T47D (cell line): ENCODE data around the gene SIM2.

Source experiments
- DNase-seq, 2 experiments: peaks; one replicate each; pipeline versions ENCODE4 v3.0.0 to v3.0.0-alpha.2; 2011 to 2012; ENCODE audit warnings: low read depth in 1 of 2, low spot score in 1 of 2
- JUND ChIP-seq: IDR thresholded peaks from 2 replicates; pipeline ENCODE4 v1.6.1; 2012; ENCODE audit warnings: low read depth
- in situ Hi-C: cut with HindIII; loops from 2 replicates; pipeline ENCODE4 v1.10.0; 2016; ENCODE audit warnings: low sequenced_read_pairs, low pct_unique_long_range_greater_than_20kb

The SIM2 gene

GRCh38 chr21:36730291-36731281, 31.7 kb downstream of the SIM2 start:
- no peak for TF ChIP-seq JUND
- in situ Hi-C loops, result no loop called here
- no peak for DNase-seq

DNA sequence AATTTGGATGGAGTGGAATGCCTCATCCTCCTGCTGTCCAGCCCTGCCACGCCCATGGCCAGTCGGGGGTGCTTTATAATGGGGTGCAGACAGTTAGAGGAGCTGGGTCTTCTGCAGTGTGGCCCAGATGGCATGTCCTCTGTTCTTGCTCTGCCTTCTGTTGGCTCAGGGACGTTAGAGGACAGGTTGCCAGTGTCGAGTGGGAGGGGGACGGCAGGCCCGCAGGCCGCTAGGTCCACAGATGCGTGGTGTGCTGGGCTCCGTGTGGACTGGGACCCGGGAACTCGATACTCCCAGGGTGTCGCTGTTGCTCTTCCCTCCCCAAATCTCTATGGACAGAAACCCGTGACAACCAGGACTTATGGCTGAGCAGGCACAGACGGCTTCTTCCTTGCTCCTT, 33.3 kb downstream of the SIM2 start:
- TF ChIP-seq JUND, result no peak
- no peak for DNase-seq
- in situ Hi-C loops, result no loop called here

GRCh38 chr21:36732761-36733160, 33.8 kb downstream of the SIM2 start:
- no peak for DNase-seq
- TF ChIP-seq JUND, result no peak
- in situ Hi-C loops, result no loop called here

DNA sequence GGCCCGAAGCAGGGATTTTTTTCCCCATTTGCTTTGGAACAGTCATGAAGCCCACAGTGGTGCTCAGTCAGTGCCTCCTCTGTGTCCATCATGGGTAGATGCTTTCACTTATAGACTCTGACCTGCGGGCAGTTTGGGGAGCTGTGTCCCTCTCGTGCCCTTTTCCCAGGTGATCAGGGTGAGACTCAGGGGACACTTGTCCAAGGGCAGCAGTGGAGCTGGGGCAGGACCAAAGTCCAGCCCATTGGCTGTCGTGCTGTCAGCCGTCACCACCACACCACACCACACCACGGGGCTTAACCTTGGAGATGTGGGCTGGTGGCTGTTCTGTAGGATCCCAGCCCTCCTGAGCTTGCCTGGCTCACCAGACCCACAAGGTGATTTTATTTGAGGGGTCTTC, 34.9 kb downstream of the SIM2 start:
- in situ Hi-C loops, result no loop called here
- no peak for DNase-seq
- TF ChIP-seq JUND, result no peak

- no peak for TF ChIP-seq JUND
- no peak for DNase-seq
- in situ Hi-C loops, result no loop called here
Measured at GRCh38 chr21:36734367-36735200, 35.7 kb downstream of the SIM2 start.

- in situ Hi-C loops, result no loop called here
- DNase-seq, result no peak
- TF ChIP-seq JUND, result no peak
Measured at GRCh38 chr21:36735201-36735515, 36.2 kb downstream of the SIM2 start.

GRCh38 chr21:36735724-36736320, 36.9 kb downstream of the SIM2 start:
- in situ Hi-C loops, result no loop called here
- no peak for TF ChIP-seq JUND
- no peak for DNase-seq

- DNase-seq, result no peak
- in situ Hi-C loops, result no loop called here
- no peak for TF ChIP-seq JUND
Measured at GRCh38 chr21:36738489-36739126, 39.7 kb downstream of the SIM2 start.

- in situ Hi-C loops, result no loop called here
- no peak for DNase-seq
- TF ChIP-seq JUND, result no peak
Measured at GRCh38 chr21:36741506-36741905, 42.6 kb downstream of the SIM2 start.

DNA sequence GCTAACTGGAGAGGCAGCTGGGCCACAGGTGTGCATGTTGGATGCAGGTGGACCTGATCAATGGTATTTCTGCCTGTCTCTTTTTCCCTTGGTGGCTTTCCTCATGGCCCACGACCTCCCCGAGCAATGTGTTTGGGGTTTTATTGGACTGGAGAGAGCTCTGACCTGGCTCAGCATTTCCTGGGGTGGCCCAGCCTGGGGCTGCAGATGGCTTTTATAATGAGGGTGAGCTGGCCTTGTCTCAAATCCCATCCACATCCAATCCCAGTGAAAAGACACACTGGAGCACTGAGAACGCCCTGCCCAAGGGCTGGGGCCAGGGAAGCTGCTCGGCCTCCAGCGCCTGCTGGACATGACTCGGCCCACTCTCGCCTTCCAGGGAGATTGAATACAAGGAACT, 44.1 kb downstream of the SIM2 start:
- no peak for TF ChIP-seq JUND
- in situ Hi-C loops, result no loop called here
- no peak for DNase-seq

DNA sequence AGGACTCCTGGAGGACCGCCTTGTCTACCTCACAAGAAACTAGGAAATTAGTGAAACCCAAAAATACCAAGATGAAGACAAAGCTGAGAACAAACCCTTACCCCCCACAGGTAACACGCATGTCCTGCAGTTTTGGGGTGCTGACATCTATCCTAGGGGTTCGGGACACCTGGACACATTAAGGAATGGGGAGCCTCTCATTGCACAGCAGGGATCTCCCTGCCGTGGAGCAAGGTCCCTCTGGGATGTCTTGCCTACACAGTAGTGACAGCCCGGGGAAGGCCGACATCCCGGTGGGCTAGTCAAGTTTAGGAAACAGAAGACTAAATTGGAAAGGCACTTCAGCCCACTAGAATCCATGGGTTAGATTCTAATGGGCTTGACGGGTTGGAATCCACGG, 44.5 kb downstream of the SIM2 start:
- DNase-seq, result no peak
- in situ Hi-C loops, result no loop called here
- TF ChIP-seq JUND, result no peak

GRCh38 chr21:36744190-36744559, 45.3 kb downstream of the SIM2 start:
- DNase-seq, result no peak
- in situ Hi-C loops, result no loop called here
- TF ChIP-seq JUND, result no peak
